Epidermal melanocyte (primary cell): ENCODE results near the gene OR10P1.
A peak's percentile ranks its signal among the peaks of the same experiment; 100 is the strongest.
"Not testable (repeated sequence)": the region's sequence is repeated elsewhere in the genome, so short reads cannot be mapped to it uniquely, and the experiment has no call there.

Experiments
- DNase-seq: peaks from one replicate; pipeline ENCODE4 v3.0.0; 2011; ENCODE audit warnings: low spot score; ENCODE audit not compliant: insufficient read length

Gene OR10P1, protein sequence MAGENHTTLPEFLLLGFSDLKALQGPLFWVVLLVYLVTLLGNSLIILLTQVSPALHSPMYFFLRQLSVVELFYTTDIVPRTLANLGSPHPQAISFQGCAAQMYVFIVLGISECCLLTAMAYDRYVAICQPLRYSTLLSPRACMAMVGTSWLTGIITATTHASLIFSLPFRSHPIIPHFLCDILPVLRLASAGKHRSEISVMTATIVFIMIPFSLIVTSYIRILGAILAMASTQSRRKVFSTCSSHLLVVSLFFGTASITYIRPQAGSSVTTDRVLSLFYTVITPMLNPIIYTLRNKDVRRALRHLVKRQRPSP

DNA sequence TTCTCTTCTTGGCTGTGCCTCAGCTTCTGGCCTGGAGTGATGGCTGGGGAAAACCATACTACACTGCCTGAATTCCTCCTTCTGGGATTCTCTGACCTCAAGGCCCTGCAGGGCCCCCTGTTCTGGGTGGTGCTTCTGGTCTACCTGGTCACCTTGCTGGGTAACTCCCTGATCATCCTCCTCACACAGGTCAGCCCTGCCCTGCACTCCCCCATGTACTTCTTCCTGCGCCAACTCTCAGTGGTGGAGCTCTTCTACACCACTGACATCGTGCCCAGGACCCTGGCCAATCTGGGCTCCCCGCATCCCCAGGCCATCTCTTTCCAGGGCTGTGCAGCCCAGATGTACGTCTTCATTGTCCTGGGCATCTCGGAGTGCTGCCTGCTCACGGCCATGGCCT, at the start of gene OR10P1:
Gene OR10P1, plus strand, starts transcription at position 40 of the 400 bp plus-strand sequence. Its CDS starts 0 bp downstream, at position 40.
- no peak for DNase-seq

DNA sequence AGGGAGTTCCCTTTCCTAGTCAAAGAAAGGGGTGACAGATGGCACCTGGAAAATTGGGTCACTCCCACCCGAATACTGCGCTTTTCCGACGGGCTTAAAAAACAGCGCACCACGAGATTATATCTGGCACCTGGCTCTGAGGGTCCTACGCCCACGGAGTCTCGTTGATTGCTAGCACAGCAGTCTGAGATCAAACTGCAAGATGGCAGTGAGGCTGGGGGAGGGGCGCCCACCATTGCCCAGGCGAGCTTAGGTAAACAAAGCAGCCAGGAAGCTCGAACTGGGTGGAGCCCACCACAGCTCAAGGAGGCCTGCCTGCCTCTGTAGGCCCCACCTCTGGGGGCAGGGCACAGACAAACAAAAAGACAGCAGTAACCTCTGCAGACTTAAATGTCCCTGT, 46.5 kb upstream of the OR10P1 start:
- DNase-seq: not testable (repeated sequence)

DNA sequence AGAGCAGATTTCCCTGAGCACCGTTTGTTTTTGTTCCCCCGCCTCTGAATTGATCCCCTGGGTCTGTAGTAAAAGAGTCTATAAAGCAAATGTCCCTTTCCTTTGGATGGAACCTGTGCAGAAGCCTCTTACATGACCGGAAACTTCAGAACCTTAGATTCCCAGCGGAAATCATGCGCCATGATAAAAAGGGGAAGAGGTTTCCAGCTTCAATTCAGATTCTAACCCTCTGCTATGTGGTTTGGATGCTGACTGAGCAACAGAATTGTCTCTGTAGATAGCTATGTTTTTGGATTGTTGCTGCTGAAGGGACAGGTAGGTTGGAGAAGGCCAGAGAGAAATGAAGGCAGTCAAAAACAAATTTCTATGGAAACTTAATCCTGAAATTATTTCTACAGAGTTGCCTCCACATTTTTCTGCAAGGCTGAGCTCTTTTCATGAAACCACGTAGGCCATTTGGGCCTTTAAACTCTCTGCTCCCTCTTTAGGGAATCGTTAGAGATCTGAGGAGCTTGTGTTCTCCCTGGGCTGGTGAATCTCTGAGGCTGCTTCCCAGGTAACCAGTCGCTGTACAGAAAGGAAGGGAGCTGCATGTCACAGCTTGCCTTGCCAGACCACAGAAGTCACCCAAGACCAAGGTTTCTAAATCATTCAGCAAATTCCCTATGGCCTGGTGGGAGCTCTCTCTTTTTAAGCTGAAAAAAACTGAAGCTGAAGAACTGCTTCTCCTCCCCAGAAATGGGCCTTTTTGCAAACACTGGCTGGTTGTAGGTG, 28.7 kb upstream of the OR10P1 start:
- no peak for DNase-seq

DNA sequence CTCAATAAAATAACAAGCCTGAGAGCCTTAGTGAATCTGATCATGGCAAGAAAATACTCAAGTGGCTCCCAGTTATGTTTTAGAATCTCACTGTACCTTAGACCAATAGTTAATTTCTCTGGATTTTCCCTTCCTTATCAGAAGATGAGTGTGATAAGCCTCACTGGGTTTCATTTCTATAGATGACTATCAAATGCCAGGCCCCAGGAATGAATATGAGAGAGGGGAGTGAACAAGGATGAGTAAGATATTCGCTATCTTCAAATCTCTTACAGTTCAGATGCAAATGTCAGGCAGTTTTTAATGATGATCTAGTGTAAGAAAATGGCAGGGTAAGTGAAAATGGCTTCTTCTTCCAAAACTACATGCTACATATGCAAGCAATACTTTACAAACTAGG, 26.1 kb upstream of the OR10P1 start:
- no peak for DNase-seq

DNA sequence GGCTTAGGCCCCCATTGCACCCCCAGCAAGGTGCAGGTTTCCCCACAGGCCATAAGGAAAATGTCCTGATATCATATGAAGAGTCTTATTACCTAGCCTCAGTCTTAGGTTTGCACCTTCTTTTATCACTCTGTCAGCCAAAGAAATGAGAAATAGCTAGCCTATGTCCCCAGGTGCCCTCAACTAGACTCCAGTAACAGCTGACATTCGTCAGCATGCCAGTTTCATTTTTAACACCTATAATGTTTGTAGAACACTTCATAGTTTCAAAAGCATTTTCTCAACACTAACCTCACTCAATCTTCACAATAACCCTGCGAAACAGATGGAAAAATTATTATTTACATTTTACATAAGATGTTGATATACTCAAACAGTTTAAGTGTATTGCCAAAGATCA, 24.0 kb upstream of the OR10P1 start:
- no peak for DNase-seq

DNA sequence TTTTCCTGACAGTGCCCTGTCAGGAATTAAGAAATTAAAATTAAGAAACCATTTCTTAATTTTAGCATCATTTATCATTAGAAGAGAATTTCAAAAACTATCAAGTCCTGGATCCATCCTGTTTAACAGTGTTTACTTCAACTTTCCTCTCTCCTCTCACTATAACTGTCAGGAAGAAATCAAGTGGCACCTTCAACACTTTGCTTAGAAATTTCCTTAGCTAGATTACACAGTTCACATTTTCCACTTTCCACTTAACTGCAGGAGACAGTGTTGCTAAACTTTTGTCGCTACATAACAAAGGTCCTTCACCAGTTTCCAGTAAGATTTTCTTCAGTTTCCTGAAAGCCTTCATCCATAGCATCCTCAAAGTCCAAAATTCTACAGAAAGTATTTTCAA, 21.9 kb upstream of the OR10P1 start:
- DNase-seq: no peak

DNA sequence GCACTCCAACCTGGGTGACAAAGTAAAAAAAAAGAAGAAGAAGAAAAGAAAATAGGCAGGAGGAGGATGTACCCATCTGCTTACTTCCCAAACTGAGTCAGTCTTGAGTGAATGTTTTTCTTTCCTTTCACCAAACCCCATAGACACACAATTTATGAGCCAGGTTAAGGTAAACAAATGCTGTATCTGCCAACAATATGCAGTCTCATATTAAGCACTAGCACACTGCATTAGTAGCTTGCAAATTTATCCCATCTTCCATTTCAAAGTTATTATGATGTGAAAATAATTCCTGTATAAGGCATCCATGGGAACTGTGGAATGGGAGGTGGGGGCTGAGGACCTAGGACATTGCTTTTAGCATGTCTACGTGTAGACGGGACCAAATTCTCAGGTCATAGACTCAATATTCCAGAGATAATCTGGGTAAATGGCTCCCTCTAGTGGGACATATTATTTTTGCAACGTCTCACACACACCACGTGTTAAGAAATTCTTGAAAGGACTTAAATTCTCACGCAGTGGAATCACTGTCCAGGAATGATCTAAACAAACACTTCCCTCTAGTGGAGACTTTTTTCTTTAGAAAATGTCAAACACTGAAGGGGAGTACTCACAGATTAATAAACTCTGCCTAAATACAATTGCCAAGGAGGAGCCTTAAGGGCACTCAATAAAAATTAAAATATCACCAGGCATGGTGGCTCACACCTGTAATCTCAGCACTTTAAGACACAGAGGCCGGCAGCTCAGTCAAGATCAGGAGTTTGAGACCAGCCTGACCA, 17.1 kb upstream of the OR10P1 start:
- peak; percentile 90 for DNase-seq

DNA sequence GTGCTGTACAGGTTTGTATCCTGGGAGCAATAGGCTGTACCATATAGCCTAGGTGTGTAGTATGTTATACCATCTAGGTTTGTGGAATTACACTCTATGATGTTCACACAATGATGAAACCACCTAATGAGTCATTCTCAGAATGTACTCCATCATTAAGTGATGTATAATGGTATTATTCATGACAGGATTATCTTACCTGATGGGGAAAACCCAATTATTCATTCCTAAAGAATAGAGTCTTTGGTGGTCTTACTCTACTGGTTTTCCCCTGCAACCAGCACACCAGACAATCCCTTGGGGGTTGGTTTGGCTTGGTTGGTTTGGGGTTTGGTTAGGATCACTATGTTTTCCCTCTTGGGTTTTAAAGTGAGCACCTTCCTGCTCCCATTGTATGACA, 12.6 kb upstream of the OR10P1 start:
- no peak for DNase-seq

DNA sequence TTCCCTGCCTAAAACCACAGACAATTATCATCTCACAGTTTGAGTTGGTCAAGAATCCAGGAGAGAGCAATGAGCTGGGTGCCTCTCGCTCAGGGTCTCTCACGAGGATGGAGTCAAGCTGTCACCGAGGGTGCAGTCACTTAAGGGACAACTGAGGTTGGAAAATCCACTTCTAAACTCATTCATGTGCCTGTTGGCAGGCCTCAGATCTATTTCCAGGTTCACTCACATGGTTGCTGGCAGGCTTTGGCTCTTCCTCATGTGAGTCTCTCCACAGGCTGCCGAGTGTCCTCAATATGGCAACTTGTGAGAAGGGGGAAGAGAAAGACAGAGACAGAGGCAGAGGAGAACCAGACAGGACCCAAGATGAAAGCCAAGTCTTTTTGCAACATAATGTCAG, 10.5 kb upstream of the OR10P1 start:
- DNase-seq: no peak

DNA sequence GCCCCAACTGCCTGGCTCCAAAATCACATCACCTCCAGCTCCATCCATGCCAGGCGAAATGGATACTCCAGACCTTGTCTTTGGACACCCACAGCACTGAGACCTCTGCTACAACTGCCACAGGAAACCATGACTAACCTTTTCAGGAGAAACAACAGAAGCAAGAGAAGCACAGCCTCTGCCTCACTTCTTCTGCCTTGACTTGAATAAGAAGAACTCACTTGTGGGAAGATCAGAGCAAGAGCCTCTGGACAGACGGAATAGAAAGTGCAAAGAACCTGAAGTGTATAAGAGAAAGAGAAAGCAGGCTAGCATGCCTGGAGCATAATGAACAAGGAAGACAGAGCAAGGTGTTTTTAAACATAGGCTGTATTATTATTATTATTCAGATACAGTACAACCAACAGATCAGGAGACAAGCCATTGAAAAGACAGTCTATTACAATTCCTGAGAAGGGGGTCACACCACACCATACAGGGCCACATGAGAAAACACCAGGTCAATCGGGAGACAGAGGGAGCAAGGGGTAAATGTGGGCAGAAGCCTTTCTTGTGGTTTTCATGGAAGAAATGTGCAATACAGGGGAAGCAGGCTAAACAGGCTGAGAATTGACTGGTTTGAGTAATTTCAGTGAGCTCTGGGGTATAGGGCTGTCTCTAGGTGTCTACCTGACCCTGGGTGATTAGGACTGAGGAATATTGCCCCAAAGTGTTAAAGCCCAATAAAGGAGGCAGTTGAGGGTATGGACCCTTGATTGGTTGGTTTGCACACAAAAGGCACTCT, 7.4 kb upstream of the OR10P1 start:
- DNase-seq: no peak

DNA sequence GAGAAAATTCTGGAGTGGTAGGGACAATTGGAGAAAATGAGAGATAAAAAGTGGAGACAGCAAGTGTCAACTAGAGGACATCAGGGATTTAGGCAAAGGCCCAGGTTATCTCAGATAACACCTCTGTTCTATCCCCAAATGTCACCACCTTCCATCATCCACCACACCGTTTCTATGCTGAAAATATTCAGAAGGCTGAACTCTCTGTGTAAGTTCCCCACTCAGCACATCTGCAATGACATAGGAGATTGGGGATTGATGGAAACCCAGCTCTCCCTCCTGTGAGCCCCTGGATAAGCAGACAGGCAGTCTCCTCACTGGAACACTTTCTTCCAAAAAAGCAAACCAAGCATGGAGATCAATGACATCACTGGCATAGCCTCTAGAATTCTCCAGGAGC, 5.6 kb upstream of the OR10P1 start:
- no peak for DNase-seq

DNA sequence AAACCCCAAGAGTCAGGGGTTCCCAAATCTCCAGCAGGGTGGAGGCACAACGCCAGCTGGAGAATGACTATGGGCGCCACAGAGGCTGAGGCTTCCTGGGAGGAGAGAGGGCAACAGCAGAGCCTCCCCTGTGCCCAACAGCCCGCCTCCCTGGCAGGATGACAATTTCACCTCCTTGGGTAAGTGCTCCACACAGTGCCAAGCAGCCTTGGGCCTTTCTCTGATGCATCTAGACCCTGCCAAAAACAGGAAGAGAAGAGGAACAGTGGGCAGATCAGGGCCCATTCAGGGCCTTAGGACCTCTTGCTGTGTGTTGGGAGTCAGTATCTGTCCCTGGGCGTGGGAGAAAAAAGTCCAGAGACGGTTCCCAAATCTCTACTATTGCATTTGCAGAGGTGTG, 5.0 kb upstream of the OR10P1 start:
- no peak for DNase-seq

DNA sequence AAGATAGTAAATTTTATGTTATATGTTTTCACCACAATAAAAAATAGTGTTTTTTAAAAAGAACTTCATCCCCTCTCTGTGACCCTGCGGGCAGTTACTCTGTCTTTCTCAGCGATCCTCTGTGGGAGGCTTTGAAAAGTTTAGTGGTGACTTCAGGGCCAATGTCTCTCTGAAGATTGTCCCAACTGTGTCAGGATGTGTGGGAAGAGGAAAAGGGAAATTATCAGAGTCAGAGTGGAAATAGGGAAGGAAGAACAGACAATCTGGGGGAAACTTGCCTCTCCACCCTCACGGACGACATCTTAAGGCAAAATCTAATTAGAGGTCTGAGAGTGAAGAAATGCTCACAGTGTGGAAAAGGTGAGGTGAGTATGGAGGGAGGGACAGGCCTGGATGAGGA, 3.5 kb upstream of the OR10P1 start:
- no peak for DNase-seq

DNA sequence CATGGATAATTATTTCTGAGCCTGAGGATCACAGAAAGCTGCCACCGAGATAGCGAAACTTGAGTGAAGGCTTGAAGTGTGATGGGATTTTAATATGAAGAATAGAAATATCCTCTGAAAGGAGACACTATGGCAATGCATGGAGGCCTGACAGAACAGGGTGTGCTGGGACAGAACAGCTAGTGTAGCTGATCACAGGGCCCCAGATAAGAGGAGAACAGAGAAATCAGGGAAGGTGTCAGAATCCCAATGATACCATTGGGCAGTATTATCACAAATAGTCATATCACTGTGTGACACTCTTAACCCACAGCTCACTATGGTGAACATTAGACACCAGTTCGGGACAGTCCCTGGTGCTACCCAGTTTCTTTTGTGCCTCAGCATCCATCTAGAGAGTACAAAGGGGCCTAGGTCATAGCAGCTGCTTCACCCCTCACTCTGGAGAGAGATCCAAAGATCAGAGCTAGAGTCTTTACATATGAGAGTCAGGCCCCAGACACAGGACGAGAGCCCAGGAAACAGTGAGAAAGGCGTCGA, 506 bp upstream of the OR10P1 start:
- DNase-seq: no peak

DNA sequence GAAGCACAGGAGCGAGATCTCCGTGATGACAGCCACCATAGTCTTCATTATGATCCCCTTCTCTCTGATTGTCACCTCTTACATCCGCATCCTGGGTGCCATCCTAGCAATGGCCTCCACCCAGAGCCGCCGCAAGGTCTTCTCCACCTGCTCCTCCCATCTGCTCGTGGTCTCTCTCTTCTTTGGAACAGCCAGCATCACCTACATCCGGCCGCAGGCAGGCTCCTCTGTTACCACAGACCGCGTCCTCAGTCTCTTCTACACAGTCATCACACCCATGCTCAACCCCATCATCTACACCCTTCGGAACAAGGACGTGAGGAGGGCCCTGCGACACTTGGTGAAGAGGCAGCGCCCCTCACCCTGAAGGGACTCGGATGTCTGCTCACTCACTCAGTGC, 775 bp downstream of the OR10P1 start:
- no peak for DNase-seq

DNA sequence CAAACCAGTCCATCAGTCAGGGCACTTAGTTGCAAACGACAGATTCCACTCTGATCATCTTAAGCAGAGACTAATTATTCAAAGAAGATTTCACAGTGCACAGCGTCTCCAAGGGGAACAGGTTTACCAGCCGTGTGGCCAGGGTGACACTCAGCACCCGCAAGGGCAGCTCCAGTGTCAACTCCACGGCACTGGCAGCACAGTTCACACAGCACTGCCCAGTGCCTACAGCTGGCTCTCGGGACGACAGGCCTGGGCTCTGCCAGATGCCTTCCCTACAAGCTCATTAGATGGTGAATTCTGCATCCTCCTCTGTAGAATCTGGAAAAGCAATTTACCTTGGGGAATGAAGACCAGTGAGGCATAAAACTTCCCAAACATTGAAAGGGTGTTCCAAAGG, 4.9 kb downstream of the OR10P1 start:
- DNase-seq: no peak

DNA sequence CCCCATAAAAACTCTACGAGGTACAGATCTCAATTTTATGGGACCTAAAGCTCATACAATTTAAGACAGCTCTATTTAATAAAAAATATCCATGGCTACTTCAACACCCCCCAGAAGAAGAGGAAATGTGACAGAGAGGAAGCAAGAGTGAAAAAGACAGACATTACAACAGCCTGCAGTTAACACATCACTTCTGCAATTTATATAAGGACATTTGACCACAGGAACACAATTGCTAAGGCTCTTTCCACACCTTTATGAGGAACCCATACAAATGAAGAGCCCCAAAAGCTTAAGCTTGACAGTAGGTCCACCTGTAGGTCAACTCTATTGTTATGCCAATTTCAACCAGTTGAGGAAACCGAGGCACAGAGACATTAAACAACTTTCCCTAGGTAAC, 5.6 kb downstream of the OR10P1 start:
- no peak for DNase-seq

DNA sequence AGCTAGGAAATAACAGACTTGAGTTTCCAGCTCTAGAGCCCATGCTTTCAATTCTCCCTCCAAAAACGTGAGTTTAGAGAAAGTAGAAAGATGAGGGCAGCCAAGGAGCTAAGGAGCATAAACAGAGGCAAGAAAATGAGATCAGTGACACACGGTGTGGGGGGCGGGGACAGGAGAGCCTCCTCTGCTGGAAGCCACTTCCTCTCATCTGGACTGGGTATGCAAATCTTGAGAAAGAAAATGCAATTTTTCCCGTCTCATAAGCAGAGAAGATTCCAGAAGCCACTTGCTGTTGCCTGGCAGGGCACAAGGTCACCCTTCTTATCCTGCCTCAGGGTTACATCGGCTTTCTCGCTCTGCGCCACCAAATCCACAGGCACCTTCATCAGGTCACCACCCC, 6.0 kb downstream of the OR10P1 start:
- no peak for DNase-seq

DNA sequence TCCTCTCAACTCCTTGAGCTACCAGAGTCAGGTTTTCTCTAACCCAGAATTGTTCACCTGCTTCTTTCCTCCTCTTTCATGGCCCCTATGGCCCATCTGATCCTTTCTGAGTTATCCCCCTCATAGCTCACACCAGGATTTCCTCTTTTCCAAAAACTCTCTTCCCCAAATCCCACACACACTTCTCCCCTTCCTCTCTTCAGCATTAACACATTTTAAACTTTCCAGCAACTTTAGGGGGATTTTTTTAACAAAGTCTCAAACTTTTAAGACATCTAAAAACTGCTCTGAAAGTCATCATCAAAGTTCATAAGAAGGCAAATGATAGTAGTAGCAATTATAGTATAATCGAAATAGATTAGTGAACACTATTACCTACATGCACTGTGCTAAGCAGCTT, 7.9 kb downstream of the OR10P1 start:
- no peak for DNase-seq

DNA sequence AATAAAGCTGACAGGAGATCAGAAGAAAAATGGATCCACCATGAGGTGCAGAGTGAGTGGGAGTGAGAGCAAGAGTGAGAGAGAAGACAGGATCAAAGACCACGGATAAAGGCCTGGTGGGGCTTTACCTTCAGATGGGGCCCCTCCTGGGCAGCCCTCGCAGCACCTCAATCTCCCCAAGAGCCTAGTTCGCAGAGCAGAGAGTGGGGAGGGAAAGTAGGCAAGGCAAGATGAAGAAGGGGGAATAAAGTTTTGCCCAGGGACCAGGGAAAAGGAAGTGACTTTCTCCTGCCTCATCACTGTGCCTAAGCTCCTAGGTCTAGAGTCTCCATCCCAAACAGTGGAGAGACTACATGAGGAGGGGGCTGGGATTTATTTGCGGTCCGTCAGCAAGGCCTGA, 10.3 kb downstream of the OR10P1 start:
- DNase-seq: no peak

DNA sequence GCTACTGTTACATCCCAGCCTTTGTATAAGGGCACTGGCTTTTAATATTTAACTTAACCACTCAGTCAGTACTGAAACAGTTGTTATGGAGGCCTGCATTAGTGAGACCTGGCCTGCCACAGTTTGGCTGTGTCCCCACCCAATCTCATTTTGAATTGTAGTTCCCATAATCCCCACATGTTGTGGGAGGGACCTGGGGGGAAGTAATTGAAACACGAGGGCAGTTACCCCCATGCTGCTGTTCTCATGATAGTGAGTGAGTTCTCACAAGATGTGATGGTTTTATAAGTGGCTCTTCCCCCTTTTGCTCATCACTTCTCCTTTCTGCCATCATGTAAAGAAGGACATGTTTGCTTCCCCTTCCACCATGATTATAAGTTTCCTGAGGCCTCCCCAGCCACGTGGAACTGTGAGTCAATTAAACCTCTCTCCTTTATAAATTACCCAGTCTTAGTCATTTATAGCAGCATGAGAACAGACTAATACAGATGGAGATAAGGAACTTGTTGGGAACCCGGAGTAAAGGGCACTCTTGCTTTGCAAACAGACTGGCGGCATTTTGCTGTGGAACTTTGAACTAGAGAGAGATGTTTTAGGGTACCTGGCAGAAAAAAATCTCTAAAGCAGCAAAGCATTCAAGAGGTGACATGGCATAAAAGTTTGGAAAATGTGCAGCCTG, 14.1 kb downstream of the OR10P1 start:
- not testable (repeated sequence) for DNase-seq
